K562 (cell line): ENCODE data around the gene TSC1. TPM values are rescaled to one million over a fixed set of nuclear protein-coding genes. Genes with fewer than 3 reads are reported as not detected.

ENCODE experiments used
- ATAC-seq: fragments of 200-7000 bp; cut with Tn5 transposase; 3 replicates; pipeline ENCODE4 v1.9.1; 2020; ENCODE audit warnings: moderate library complexity
- Bru-seq: library from RNA; stranded (reverse); fragments of 400-500 nt; gene quantifications from one replicate; lab custom pipeline; 2021; lab: Mats Ljungman, UMichigan
- BruChase-seq, 2 experiments: library from RNA; stranded (reverse); fragments of 400-500 nt; gene quantifications; one replicate each; lab custom pipeline; 2021; lab: Mats Ljungman, UMichigan
- BruUV-seq: library from RNA; stranded (reverse); fragments of 400-500 nt; replicated peaks from 2 replicates; lab custom pipeline; 2021; lab: Mats Ljungman, UMichigan
- CTCF ChIA-PET: fragments of 300-600 bp; formaldehyde crosslinking; extraction: SDS; loops from one replicate; lab custom pipeline; 2021; ENCODE audit warnings: low intra/inter-chr PET ratio; lab: Yijun Ruan, JAX
- POLR2A ChIA-PET: fragments of 300-600, 350-650 bp; sonication (Branson Sonifier 250); formaldehyde crosslinking; extraction: SDS; loops from one replicate; lab custom pipeline; 2021; ENCODE audit warnings: antibody characterized with exemption, inconsistent platforms; lab: Yijun Ruan, JAX
- DNase-seq, 4 experiments: peaks; one replicate each; pipeline versions ENCODE4 v3.0.0 to v3.0.0-alpha.2; 2011 to 2018; ENCODE audit warnings: low spot score in 3 of 4, mixed read lengths in 3 of 4; ENCODE audit errors: extremely low read depth in 1 of 4
- FAIRE-seq: peaks from 2 replicates; lab custom pipeline; 2011; peaks lifted over from hg19 to GRCh38; lab: Jason Lieb, UNC
- H2AFZ ChIP-seq: 2 replicates; pipeline ENCODE4 v1.6.0; 2011; ENCODE audit warnings: low read depth, low read length, control low read depth, inconsistent platforms
- H3K27ac ChIP-seq: fragments of 200-600 bp; 3 replicates; pipeline ENCODE4 v1.8.0; 2011; ENCODE audit warnings: low read depth, mild to moderate bottlenecking, control low read depth, inconsistent platforms, low read length, moderate library complexity, mixed read lengths; ENCODE audit errors: extremely low read depth
- H3K27me3 ChIP-seq, 2 experiments: fragments of 300-600 bp in 1 of 2; 2 replicates in 1 of 2; 3 replicates in 1 of 2; pipeline versions ENCODE4 v1.6.0 to v1.8.0; 2011; ENCODE audit warnings: inconsistent platforms in 2 of 2, low read length in 2 of 2, mild to moderate bottlenecking in 1 of 2, mixed read lengths in 1 of 2, moderate library complexity in 1 of 2; ENCODE audit not compliant: control insufficient read depth in 2 of 2, insufficient read depth in 2 of 2
- H3K36me3 ChIP-seq: fragments of 300-600 bp; 3 replicates; pipeline ENCODE4 v1.8.0; 2011; ENCODE audit warnings: mild to moderate bottlenecking, low read length, inconsistent platforms; ENCODE audit not compliant: control insufficient read depth, insufficient read depth
- H3K4me1 ChIP-seq, 2 experiments: fragments of 200-600 bp in 1 of 2; replicated peaks in 1 of 2; 2 replicates in 1 of 2; 3 replicates in 1 of 2; pipeline versions ENCODE4 v1.5.1 to v1.8.0; 2011; ENCODE audit warnings: inconsistent platforms in 2 of 2, low read length in 2 of 2, mild to moderate bottlenecking in 1 of 2, mixed read lengths in 1 of 2, moderate library complexity in 1 of 2; ENCODE audit not compliant: control insufficient read depth in 2 of 2, insufficient read depth in 2 of 2
- H3K4me2 ChIP-seq: 2 replicates; pipeline ENCODE4 v1.6.1; 2011; ENCODE audit warnings: low read length, control low read depth, inconsistent platforms, mixed read lengths; ENCODE audit not compliant: insufficient read depth
- H3K4me3 ChIP-seq: fragments of 200-600 bp; sonication (generic), shearing (Covaris generic); 2 replicates; pipeline ENCODE4 v1.5.1; 2016; ENCODE audit warnings: control low read depth, inconsistent platforms
- H3K79me2 ChIP-seq: fragments of 200-600 bp; 3 replicates; pipeline ENCODE4 v1.8.0; 2011; ENCODE audit warnings: low read length, inconsistent platforms; ENCODE audit not compliant: control insufficient read depth, insufficient read depth
- H3K9ac ChIP-seq, 2 experiments: 2 replicates each; pipeline versions ENCODE4 v1.6.0 to v1.6.1; 2011; ENCODE audit warnings: low read depth in 2 of 2, low read length in 2 of 2, control low read depth in 1 of 2, inconsistent platforms in 1 of 2, mild to moderate bottlenecking in 1 of 2, mixed read lengths in 1 of 2; ENCODE audit not compliant: insufficient read depth in 1 of 2
- H3K9me1 ChIP-seq: one replicate; pipeline ENCODE4 v1.6.0; 2011; ENCODE audit warnings: inconsistent platforms, mild to moderate bottlenecking, low read length, moderate library complexity; ENCODE audit not compliant: control insufficient read depth, insufficient read depth
- H3K9me3 ChIP-seq: replicated peaks from 2 replicates; pipeline ENCODE4 v1.5.1; 2011; ENCODE audit warnings: low read depth, low read length, inconsistent platforms; ENCODE audit not compliant: control insufficient read depth, insufficient read depth
- H4K20me1 ChIP-seq: replicated peaks from 2 replicates; pipeline ENCODE4 v1.6.1; 2011; ENCODE audit warnings: low read length, inconsistent platforms, mixed read lengths; ENCODE audit not compliant: control insufficient read depth, insufficient read depth
- BHLHE40 ChIP-seq: IDR thresholded peaks from 2 replicates; pipeline ENCODE4 v1.6.1; 2011; ENCODE audit warnings: low read length, improper control_type of control experiment
- HDGF ChIP-seq: fragments of 450-650 bp; IDR thresholded peaks from 2 replicates; pipeline ENCODE4 v1.6.1; 2016
- HMG20A ChIP-seq: fragments of 450-650 bp; formaldehyde crosslinking; conservative IDR thresholded peaks from 2 replicates; pipeline ENCODE4 v1.4.0; 2020; ENCODE audit warnings: mild to moderate bottlenecking, mixed read lengths
- HOXB6 ChIP-seq: fragments of 250-450 bp; sonication (Bioruptor Pico); IDR thresholded peaks from 2 replicates; pipeline ENCODE4 v1.5.1; 2022; ENCODE audit warnings: mild to moderate bottlenecking, borderline replicate concordance
- RBM25 ChIP-seq: fragments of 200-400 bp; formaldehyde crosslinking; IDR thresholded peaks from 2 replicates; pipeline ENCODE4 v1.6.1; 2018; ENCODE audit warnings: low read length, low read depth, moderate library complexity; ENCODE audit not compliant: severe bottlenecking
- SP2 ChIP-seq: IDR thresholded peaks from 2 replicates; pipeline ENCODE4 v1.6.1; 2011; ENCODE audit warnings: mild to moderate bottlenecking, low read depth, low read length, moderate library complexity; ENCODE audit not compliant: poor library complexity, severe bottlenecking; ENCODE audit errors: extremely low read depth
- TBP ChIP-seq: optimal IDR thresholded peaks from 2 replicates; pipeline ENCODE3; 2011; ENCODE audit warnings: low read depth, low read length, improper control_type of control experiment
- WHSC1 ChIP-seq: IDR thresholded peaks from one replicate; pipeline ENCODE4 v1.6.1; 2012; ENCODE audit warnings: low read length, control low read depth, inconsistent platforms
- ZFX ChIP-seq: sonication (generic); formaldehyde crosslinking; IDR thresholded peaks from 2 replicates; pipeline ENCODE4 v1.8.0; 2022; ENCODE audit warnings: mild to moderate bottlenecking, missing genetic modification reagents, moderate library complexity
- ZNF431 ChIP-seq: sonication (generic); formaldehyde crosslinking; IDR thresholded peaks from 2 replicates; pipeline ENCODE4 v1.8.0; 2022; ENCODE audit warnings: mild to moderate bottlenecking, missing genetic modification reagents
- WGBS: fragments of 100-300 bp; shearing (Covaris generic); methylation state at CpG from one replicate; pipeline ENCODE4 v1.1.6; 2016; ENCODE audit warnings: low coverage, mixed read lengths; ENCODE audit not compliant: insufficient coverage; ENCODE audit errors: missing lambda C conversion rate; 5-methylcytosine and 5-hydroxymethylcytosine counted together
- in situ Hi-C: fragments of 300-500 bp; cut with MboI; formaldehyde crosslinking; loops from 4 replicates; pipeline ENCODE4 v1.15.0; 2018; ENCODE audit warnings: inconsistent platforms, mixed read lengths
- intact Hi-C: fragments of 100-400 bp; cut with micrococcal nuclease; formaldehyde crosslinking; loops from 2 replicates; pipeline ENCODE4 v1.14.2; 2022
- long read RNA-seq, 3 experiments: library from polyadenylated mRNA in 2 of 3; library from RNA in 1 of 3; unstranded in 2 of 3; stranded (forward) in 1 of 3; transcript quantifications; one replicate each; pipeline ENCODE4 v2.0.0, GENCODE V29; 2019 to 2022
- polyA minus RNA-seq, 3 experiments: library from RNA; depleted of rRNA, polyadenylated mRNA; stranded (reverse); fragments of >200 nt; gene quantifications; 2 replicates each; pipeline ENCODE4 v1.2.3, GENCODE V29; 2011
- polyA plus RNA-seq, 8 experiments: library from polyadenylated mRNA; depleted of rRNA in 4 of 8; stranded (reverse) in 5 of 8; unstranded in 3 of 8; fragments of >200 nt; fragmentation: Nextera tagmentation in 2 of 8; fragmentation: Illumina TruSeq in 1 of 8; extraction: Ambion mirVana in 2 of 8; extraction: Trizol in 1 of 8; gene quantifications; 2 replicates each; pipeline versions ENCODE4 v1.2.1 to v1.2.3, GENCODE V29; 2011 to 2014; ENCODE audit warnings: inconsistent platforms in 1 of 8, missing spikeins in 1 of 8
- total RNA-seq, 7 experiments: library from RNA; depleted of rRNA in 6 of 7; stranded (reverse); fragments of >200 nt in 6 of 7; fragmentation: Illumina TruSeq in 2 of 7; extraction: Trizol in 2 of 7; gene quantifications; 2 replicates each; pipeline versions ENCODE4 v1.2.1 to v1.2.3, GENCODE V29; 2011 to 2021; ENCODE audit warnings: low replicate concordance in 1 of 7
- TF ChIP-seq, protein P1 (sequence below): sonication (generic); formaldehyde crosslinking; IDR thresholded peaks from 2 replicates; pipeline ENCODE4 v1.9.0; 2022; ENCODE audit warnings: mild to moderate bottlenecking, missing genetic modification reagents
- TF ChIP-seq, protein P2 (sequence below): fragments of 450-650 bp; formaldehyde crosslinking; IDR thresholded peaks from 2 replicates; pipeline ENCODE4 v1.4.0; 2022; ENCODE audit warnings: missing genetic modification characterization
- TF ChIP-seq, protein P3 (sequence below): fragments of 450-650 bp; conservative IDR thresholded peaks from 2 replicates; pipeline ENCODE4 v1.6.1; 2016; ENCODE audit warnings: missing genetic modification characterization, low read depth, mild to moderate bottlenecking, missing compliant biosample characterization, moderate library complexity

Gene TSC1
- 176 and 239 TPM in 2 replicates for total RNA-seq (2011; cell fraction: chromatin; rRNA removed; ENCODE audit: low replicate concordance)
- total RNA-seq (2011; cell fraction: nucleolus; rRNA removed), result 81.0 and 95.1 TPM in 2 replicates
- 122 and 132 TPM in 2 replicates for total RNA-seq (2011; cell fraction: nucleoplasm; rRNA removed)
- total RNA-seq (2014; rRNA removed) (6.9 and 12.8 TPM in 2 replicates), total RNA-seq (2014; rRNA removed; fragmentation: Illumina TruSeq; extraction: Trizol) (17.6 and 18.6 TPM in 2 replicates), total RNA-seq (2015; rRNA removed; fragmentation: Illumina TruSeq; extraction: Trizol) (19.8 and 20.5 TPM in 2 replicates), total RNA-seq (2021) (21.1 and 22.8 TPM in 2 replicates), polyA plus RNA-seq (2011; rRNA removed) (37.6 and 40.1 TPM in 2 replicates), polyA plus RNA-seq (2014; fragmentation: Illumina TruSeq; extraction: Trizol) (16.9 and 19.4 TPM in 2 replicates), polyA plus RNA-seq (2014; fragmentation: Nextera tagmentation; extraction: Ambion mirVana) (10 to 100 TPM in 1 of 2 experiments, 1 to 10 TPM in 1; 8.0 to 10.6 TPM), polyA plus RNA-seq (2014; rRNA removed) (9.7 and 11.5 TPM in 2 replicates), polyA minus RNA-seq (2011; rRNA and poly(A)+ RNA removed) (75.4 and 94.9 TPM in 2 replicates), Bru-seq, nascent RNA (percentile 68 among the genes with signal in this experiment), BruChase-seq, experiment 1, labeled RNA remaining after a 2-hour chase (percentile 75 among the genes with signal in this experiment), BruChase-seq, experiment 2, labeled RNA remaining after a 6-hour chase (percentile 80 among the genes with signal in this experiment)
- 21.4 and 26.3 TPM in 2 replicates for polyA plus RNA-seq (2011; cell fraction: cytosol; rRNA removed)
- 149 and 159 TPM in 2 replicates for polyA plus RNA-seq (2011; cell fraction: nucleus; rRNA removed)
- 15.2 and 16.8 TPM in 2 replicates for polyA plus RNA-seq (2012)
- polyA minus RNA-seq (2011; cell fraction: cytosol; rRNA and poly(A)+ RNA removed), result 14.1 and 20.7 TPM in 2 replicates
- polyA minus RNA-seq (2011; cell fraction: nucleus; rRNA and poly(A)+ RNA removed), result 59.4 and 126 TPM in 2 replicates
- long read RNA-seq, experiment 1, full-length matches to known transcripts, result 4 of 40 reads
- long read RNA-seq, experiment 1, partial matches to known transcripts, result 5 of 40 reads
- long read RNA-seq, experiment 1, other reads (novel, unspliced or antisense), result 31 of 40 reads
- long read RNA-seq, experiment 2, partial matches to known transcripts, result 1 of 7 reads
- long read RNA-seq, experiment 2, other reads (novel, unspliced or antisense), result 5 of 7 reads
- long read RNA-seq, experiment 3, partial matches to known transcripts, result 2 of 3 reads
- long read RNA-seq, experiment 3, other reads (novel, unspliced or antisense), result 1 of 3 reads

DNA sequence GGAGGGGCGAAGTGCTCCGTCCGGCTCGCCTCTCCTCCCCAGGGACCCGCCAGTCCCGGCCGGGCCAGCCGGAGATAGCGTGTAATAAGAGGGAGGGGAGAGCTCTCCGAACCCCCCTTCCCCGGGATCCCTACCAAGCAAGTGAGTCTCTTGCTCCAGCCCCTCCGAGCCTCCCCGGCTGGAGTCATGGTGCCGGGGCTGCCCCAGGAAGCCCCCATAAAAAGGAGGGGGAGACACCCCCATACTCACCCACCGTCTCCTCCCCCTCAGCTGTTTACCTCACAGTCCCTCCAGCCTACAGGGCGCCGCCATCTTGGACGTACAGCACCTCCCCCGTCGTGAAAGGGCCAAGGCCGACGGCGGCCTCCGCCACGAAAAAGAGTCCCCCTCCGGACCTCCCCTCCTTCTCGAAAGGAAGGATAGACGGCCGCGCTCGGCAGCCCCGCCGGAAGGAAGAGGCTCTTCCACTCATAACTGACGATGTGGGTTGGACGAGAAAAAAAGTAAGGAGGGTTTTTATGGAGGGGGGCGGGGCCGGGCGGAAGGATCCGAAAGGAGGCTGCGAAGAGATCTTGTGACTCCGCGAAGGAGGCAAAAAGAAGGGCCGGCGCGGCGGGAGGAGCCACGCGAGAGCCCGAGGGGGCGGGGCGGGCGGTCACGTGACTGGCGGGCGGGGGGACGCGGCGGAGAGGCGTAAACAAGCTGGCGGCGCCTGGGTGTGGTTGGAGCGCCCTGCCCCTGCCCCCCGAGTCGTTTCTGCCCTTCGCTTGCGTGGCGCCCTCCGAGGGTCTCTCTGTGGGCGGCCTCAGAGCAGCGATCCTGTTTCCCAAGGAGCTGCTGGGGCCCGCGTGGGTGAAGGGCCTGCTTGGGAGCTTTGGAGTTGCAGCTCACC lies at the start of gene TSC1:
TSC1 (minus strand) TSS at position 323 of the 892 bp plus-strand sequence. CDS start 15,744 bp downstream, outside the sequence.
- H4K20me1 ChIP-seq, result no peaks in the 10 kb centered on the region
- ChIA-PET CTCF (no interaction called here), POLR2A (interaction anchor here (0.5 to 2.6 kb wide), 8 partner anchors 10 to 199 kb away, joined by 3 to 19 read pairs (median 3); no protein-coding TSS in a partner anchor)
- H2AFZ ChIP-seq, result peak within 1 kb of the TSS; percentile 98
- peak; percentile 94 to 97 (median 96) for DNase-seq
- peaks cover 16 to 29% of the 10 kb centered on the region in 2 experiments for H3K4me1 ChIP-seq
- in situ Hi-C loops (no loop called here), intact Hi-C loops (no loop called here)
- no peaks in the 10 kb centered on the region for H3K9me1 ChIP-seq
- peak within 1 kb of the TSS; percentile 93 to 98 for H3K9ac ChIP-seq
- peak within 1 kb of the TSS; percentile 100 for H3K27ac ChIP-seq
- H3K79me2 ChIP-seq, result peaks cover 47% of the 10 kb centered on the region
- peak; percentile 60 for FAIRE-seq
- H3K9me3 ChIP-seq, result no peaks in the 10 kb centered on the region
- WGBS, result under 1% methylated on average over 32 of the region's 72 CpGs
- H3K36me3 ChIP-seq, result no peaks in the 10 kb centered on the region
- no peaks in the 10 kb centered on the region for H3K27me3 ChIP-seq
- no TSS peak for BruUV-seq
- ATAC-seq, result peak; percentile 93
- peak within 1 kb of the TSS; percentile 89 for H3K4me2 ChIP-seq
- H3K4me3 ChIP-seq, result peak within 1 kb of the TSS; percentile 99
- TF ChIP-seq ZNF431 (CRISPR knock-in tag) (no peak), RBM25 (no peak), SP2 (no peak), BHLHE40 (peak; percentile 66), HOXB6 (CRISPR knock-in tag) (no peak), WHSC1 (no peak), HDGF (no peak), ZFX (CRISPR knock-in tag) (peak; percentile 69), HMG20A (CRISPR knock-in tag) (no peak), TBP (peak; percentile 97)
- TF ChIP-seq, protein P1, sequence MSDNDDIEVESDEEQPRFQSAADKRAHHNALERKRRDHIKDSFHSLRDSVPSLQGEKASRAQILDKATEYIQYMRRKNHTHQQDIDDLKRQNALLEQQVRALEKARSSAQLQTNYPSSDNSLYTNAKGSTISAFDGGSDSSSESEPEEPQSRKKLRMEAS, result peak; percentile 37
- TF ChIP-seq, protein P2, sequence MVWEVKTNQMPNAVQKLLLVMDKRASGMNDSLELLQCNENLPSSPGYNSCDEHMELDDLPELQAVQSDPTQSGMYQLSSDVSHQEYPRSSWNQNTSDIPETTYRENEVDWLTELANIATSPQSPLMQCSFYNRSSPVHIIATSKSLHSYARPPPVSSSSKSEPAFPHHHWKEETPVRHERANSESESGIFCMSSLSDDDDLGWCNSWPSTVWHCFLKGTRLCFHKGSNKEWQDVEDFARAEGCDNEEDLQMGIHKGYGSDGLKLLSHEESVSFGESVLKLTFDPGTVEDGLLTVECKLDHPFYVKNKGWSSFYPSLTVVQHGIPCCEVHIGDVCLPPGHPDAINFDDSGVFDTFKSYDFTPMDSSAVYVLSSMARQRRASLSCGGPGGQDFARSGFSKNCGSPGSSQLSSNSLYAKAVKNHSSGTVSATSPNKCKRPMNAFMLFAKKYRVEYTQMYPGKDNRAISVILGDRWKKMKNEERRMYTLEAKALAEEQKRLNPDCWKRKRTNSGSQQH (CRISPR knock-in tag), result peak; percentile 69
- TF ChIP-seq, protein P3, sequence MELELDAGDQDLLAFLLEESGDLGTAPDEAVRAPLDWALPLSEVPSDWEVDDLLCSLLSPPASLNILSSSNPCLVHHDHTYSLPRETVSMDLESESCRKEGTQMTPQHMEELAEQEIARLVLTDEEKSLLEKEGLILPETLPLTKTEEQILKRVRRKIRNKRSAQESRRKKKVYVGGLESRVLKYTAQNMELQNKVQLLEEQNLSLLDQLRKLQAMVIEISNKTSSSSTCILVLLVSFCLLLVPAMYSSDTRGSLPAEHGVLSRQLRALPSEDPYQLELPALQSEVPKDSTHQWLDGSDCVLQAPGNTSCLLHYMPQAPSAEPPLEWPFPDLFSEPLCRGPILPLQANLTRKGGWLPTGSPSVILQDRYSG, result peak; percentile 49; the same call in 1 of the 2 replicates
